Mammary epithelial cell (primary cell): ENCODE data around the gene ZNF544.

ENCODE experiments used
- CTCF ChIP-seq, 2 donors: IDR thresholded peaks in 1 of 2; conservative IDR thresholded peaks in 1 of 2; 2 replicates each; pipeline ENCODE4 v1.5.1; 2011 to 2012; ENCODE audit warnings: inconsistent platforms in 2 of 2, low read length in 2 of 2, mild to moderate bottlenecking in 2 of 2, control low read depth in 1 of 2, low read depth in 1 of 2; ENCODE audit not compliant: insufficient read depth in 1 of 2; ENCODE audit errors: extremely low read depth in 1 of 2
- EZH2 ChIP-seq: IDR thresholded peaks from 2 replicates; pipeline ENCODE4 v1.6.1; 2012; ENCODE audit warnings: low read length, inconsistent platforms, borderline replicate concordance

DNA sequence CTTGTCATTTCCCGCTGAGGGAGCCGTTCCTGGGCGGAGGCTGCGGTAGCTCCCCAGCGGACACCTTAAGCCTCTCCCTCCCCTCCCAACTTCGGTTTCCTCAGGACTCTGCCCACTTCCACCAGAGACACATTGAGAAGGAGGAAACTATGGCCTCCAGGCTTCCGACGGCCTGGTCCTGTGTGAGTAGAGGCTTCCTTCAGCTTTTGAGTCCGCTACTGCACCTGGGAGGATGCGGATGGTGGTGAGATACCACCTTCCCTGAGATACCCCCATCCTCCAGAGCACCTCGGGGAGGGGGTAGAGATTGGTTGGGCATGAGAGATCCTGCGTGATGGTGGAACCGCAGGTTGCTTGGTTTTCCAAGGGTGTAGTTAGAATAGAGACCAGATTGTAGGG is 44.9 kb upstream of the ZNF544 start:
- no peak for TF ChIP-seq CTCF (conservative IDR thresholded peaks at IDR 0.05 in 1 of 2, IDR thresholded peaks at IDR 0.05 in 1 of 2; ENCODE audit: extremely low read depth in 1 of 2, insufficient read depth in 1 of 2, low read depth in 1 of 2, low read length in 2 of 2)
- no peak for TF ChIP-seq EZH2
